KMS-11 (cell line): ENCODE data around the gene CELF2.

Source experiments
- H2AFZ ChIP-seq: fragments of 200-600 bp; sonication (generic); 2 replicates; pipeline ENCODE4 v1.6.1; 2016; ENCODE audit warnings: antibody characterized with exemption, mixed run types, low read depth
- H3K27ac ChIP-seq: fragments of 200-600 bp; sonication (generic); 2 replicates; pipeline ENCODE4 v1.6.1; 2016; ENCODE audit warnings: mild to moderate bottlenecking, mixed run types
- H3K27me3 ChIP-seq: fragments of 200-600 bp; sonication (generic); 2 replicates; pipeline ENCODE4 v1.6.1; 2017; ENCODE audit warnings: mild to moderate bottlenecking, low read depth, mixed run types, moderate library complexity; ENCODE audit not compliant: insufficient read depth
- H3K36me3 ChIP-seq: fragments of 200-600 bp; sonication (generic); 2 replicates; pipeline ENCODE4 v1.6.1; 2017; ENCODE audit warnings: mild to moderate bottlenecking, mixed run types; ENCODE audit not compliant: insufficient read depth
- H3K4me1 ChIP-seq: fragments of 200-600 bp; sonication (generic); 2 replicates; pipeline ENCODE4 v1.6.1; 2016; ENCODE audit warnings: mild to moderate bottlenecking, low read depth, mixed run types; ENCODE audit not compliant: poor library complexity, severe bottlenecking
- H3K4me2 ChIP-seq: fragments of 200-600 bp; sonication (generic); 2 replicates; pipeline ENCODE4 v1.7.0; 2016; ENCODE audit warnings: mild to moderate bottlenecking, mixed run types
- H3K4me3 ChIP-seq: fragments of 200-600 bp; sonication (generic); IDR thresholded peaks from 2 replicates; pipeline ENCODE4 v1.6.1; 2017; ENCODE audit warnings: low read depth, low read length, mixed read lengths; ENCODE audit not compliant: insufficient read depth
- H3K79me2 ChIP-seq: fragments of 200-600 bp; sonication (generic); 2 replicates; pipeline ENCODE4 v1.6.1; 2016; ENCODE audit warnings: low read depth, mixed run types; ENCODE audit not compliant: insufficient read depth
- H3K9ac ChIP-seq: fragments of 200-600 bp; sonication (generic); 2 replicates; pipeline ENCODE4 v1.6.1; 2016; ENCODE audit warnings: mild to moderate bottlenecking, mixed run types
- H4K20me1 ChIP-seq: fragments of 200-600 bp; sonication (generic); 2 replicates; pipeline ENCODE4 v1.6.1; 2016; ENCODE audit warnings: mild to moderate bottlenecking, mixed run types; ENCODE audit not compliant: insufficient read depth
- CTCF ChIP-seq: fragments of 200-600 bp; sonication (generic); conservative IDR thresholded peaks from 2 replicates; pipeline ENCODE4 v1.6.1; 2017; ENCODE audit warnings: low read depth, mild to moderate bottlenecking, antibody characterized with exemption, low read length, moderate library complexity, mixed read lengths

Gene CELF2

GRCh38 chr10:11379771-11380170 is 362.1 kb downstream of the CELF2 start:
- Histone ChIP-seq H3K79me2 (no peaks in the 10 kb centered on the region), H3K4me3 (no peak overlapping the region)

DNA sequence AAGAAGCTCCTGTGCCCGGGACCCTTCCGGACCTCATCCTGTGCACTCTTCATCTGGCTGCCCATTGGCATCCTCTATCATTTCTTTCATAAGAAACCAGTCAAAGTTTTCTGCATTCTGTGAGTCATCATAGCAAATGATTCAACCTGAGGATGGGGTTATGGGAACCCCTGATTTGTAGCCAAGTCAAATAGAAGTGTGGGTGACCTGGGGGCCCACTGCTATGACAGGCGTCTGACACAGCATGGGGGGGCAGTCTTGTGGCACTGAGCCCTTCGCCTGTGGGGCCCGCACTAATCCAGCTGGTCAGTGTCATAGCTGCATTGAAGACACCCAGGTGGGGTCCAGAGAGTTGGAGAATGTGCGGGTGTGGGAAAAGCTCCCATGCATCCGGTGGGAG is 363.4 kb downstream of the CELF2 start:
- Histone ChIP-seq H3K4me2 (no peak overlapping the region), H3K4me3 (no peak overlapping the region), H3K27me3 (no peaks in the 10 kb centered on the region), H3K36me3 (no peaks in the 10 kb centered on the region), H2AFZ (no peak overlapping the region), H3K9ac (no peak overlapping the region), H3K4me1 (no peaks in the 10 kb centered on the region), H4K20me1 (no peaks in the 10 kb centered on the region), H3K27ac (no peak overlapping the region), H3K79me2 (no peaks in the 10 kb centered on the region)
- TF ChIP-seq CTCF: no peak

More at GRCh38 chr10:11379771-11380170, 362.1 kb downstream of the CELF2 start:
- Histone ChIP-seq H3K36me3 (no peaks in the 10 kb centered on the region), H2AFZ (no peak overlapping the region), H3K4me2 (no peak overlapping the region), H3K27me3 (no peaks in the 10 kb centered on the region), H3K9ac (no peak overlapping the region), H3K4me1 (no peaks in the 10 kb centered on the region), H3K27ac (no peak overlapping the region), H4K20me1 (no peaks in the 10 kb centered on the region)
- no peak for TF ChIP-seq CTCF

DNA sequence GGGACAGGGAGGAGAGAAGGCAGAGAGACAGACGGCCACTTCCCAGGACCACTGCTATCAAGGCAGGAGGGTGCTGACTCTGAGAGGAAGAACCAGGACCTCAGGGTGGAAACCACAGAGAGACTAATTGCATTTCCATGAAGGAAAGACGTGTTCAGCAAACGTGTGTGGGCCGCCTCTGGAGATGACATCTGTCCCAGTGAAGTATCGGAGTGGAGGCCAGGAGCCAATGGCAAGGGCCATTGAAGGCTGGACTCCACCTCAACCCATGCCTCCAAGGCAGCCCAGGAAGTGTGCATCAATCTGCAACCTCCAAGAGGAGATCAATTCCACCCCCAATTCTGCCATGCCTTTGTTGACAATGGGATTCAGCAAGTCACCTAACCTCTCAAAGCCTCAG is 363.8 kb downstream of the CELF2 start:
- Histone ChIP-seq H3K4me2 (no peak overlapping the region), H2AFZ (no peak overlapping the region), H4K20me1 (no peaks in the 10 kb centered on the region), H3K9ac (no peak overlapping the region), H3K27me3 (no peaks in the 10 kb centered on the region), H3K79me2 (no peaks in the 10 kb centered on the region), H3K4me3 (no peak overlapping the region), H3K36me3 (no peaks in the 10 kb centered on the region), H3K27ac (no peak overlapping the region), H3K4me1 (no peaks in the 10 kb centered on the region)
- TF ChIP-seq CTCF: no peak

DNA sequence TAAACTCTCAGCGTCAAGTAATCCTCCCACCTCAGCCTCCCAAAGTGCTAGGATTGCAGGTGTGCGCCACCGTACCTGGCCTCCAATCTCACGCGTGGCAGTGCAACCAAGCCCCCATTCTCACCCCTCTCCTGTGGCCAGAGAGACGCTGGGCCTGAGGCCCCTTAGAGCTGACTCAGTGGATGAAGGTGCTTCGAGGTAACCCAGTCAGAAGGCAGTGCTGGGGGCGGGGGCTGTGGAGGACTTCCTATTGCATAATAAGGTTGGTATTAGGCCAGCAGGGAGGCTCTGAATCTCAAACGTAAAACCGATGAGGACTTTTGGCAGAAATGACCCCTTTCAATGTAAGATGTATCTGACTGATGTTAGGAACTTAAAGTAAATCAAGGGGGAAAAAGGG is 364.5 kb downstream of the CELF2 start:
- H3K4me3 ChIP-seq: no peak overlapping the region
- no peaks in the 10 kb centered on the region for H3K4me1 ChIP-seq
- TF ChIP-seq CTCF: no peak
- H3K27ac ChIP-seq: no peak overlapping the region
- H3K9ac ChIP-seq: no peak overlapping the region
- no peaks in the 10 kb centered on the region for H3K36me3 ChIP-seq
- no peaks in the 10 kb centered on the region for H4K20me1 ChIP-seq
- H3K79me2 ChIP-seq: no peaks in the 10 kb centered on the region
- H3K4me2 ChIP-seq: no peak overlapping the region
- H3K27me3 ChIP-seq: no peaks in the 10 kb centered on the region
- H2AFZ ChIP-seq: no peak overlapping the region
